ENCODE data around the gene CARD8. TPM values are rescaled to one million over a fixed set of nuclear protein-coding genes. Genes with fewer than 3 reads are reported as not detected.

The CARD8 gene
- total and polyA plus RNA-seq, 2 donors, result 29.0 to 81.3 TPM

DNA sequence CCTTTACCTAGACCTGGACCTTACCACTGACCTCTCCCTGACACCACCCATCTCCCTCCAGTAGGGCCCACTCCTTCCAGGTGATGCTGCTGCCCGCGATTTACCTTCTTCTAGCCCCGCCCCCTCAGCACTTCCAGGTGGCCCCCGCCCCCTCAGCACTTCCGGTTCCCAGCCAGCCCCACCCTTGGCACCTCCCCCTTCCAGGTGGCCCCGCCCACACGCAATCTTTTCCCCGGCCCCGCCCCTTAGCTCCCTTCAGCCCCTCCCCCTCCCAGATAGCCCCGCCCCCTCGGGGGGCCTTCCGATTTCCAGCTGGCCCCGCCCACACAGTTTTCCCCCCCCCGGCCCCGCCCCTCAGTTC is 86.2 kb downstream of the CARD8 start:
- peak; percentile 35 for DNase-seq (ENCODE audit: extremely low spot score)
- H3K4me3 ChIP-seq (ENCODE audit: low read depth, low read length), result peak overlapping the region; percentile 74
- WGBS, result 4% methylated on average over 15 of the region's 15 CpGs
- no peak overlapping the region for H3K27ac ChIP-seq (ENCODE audit: low read depth)
- H3K36me3 ChIP-seq (ENCODE audit: insufficient read depth), result no peaks in the 10 kb centered on the region
- no peaks in the 10 kb centered on the region for H3K4me1 ChIP-seq (ENCODE audit: insufficient read depth)

DNA sequence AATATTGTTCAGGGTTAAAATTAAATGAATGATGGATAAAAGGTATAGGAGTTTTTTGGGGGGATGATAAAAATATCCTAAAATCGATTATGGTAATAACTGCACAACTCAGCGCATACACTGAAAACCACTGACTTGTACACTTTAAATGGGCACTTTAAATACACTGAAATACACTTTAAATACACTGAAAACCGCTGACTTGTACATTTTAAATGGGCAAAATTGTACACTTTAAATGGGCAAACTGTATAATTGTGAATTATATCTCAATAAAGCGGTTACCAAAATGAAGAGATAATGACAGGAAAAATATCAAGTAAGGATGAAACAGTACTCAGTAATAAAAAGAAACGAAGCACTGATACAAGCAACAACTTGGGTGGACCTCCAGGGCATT is 87.0 kb downstream of the CARD8 start:
- 91% methylated on average over 5 of the region's 5 CpGs for WGBS
- H3K4me1 ChIP-seq (ENCODE audit: insufficient read depth), result no peaks in the 10 kb centered on the region
- no peak overlapping the region for H3K27ac ChIP-seq (ENCODE audit: low read depth)
- H3K36me3 ChIP-seq (ENCODE audit: insufficient read depth), result no peaks in the 10 kb centered on the region
- H3K4me3 ChIP-seq (ENCODE audit: low read depth, low read length), result no peak overlapping the region
- DNase-seq (ENCODE audit: extremely low spot score), result no peak

- no peak for DNase-seq (ENCODE audit: extremely low spot score)
- H3K27ac ChIP-seq (ENCODE audit: low read depth), result no peak overlapping the region
- 92% methylated on average over 12 of the region's 12 CpGs for WGBS
- peaks cover 2% of the 10 kb centered on the region for H3K36me3 ChIP-seq (ENCODE audit: insufficient read depth)
- H3K4me1 ChIP-seq (ENCODE audit: insufficient read depth), result no peaks in the 10 kb centered on the region
- H3K4me3 ChIP-seq (ENCODE audit: low read depth, low read length), result no peak overlapping the region
These were observed 97.4 kb downstream of the CARD8 start for GRCh38 chr19:48158210-48158790.

Other genes starting within 250 kb of the CARD8 start
- gene CABP5, start 211.8 kb downstream of the CARD8 start, total RNA-seq, result not detected
- gene CABP5, start 211.8 kb downstream of the CARD8 start, polyA plus RNA-seq, result not detected
- 10.5 TPM for gene PLA2G4C, start 145.1 kb downstream of the CARD8 start, total RNA-seq
- 13.5 TPM for gene PLA2G4C, start 145.1 kb downstream of the CARD8 start, polyA plus RNA-seq
- 21.6 TPM for gene LIG1, start 85.6 kb downstream of the CARD8 start, total RNA-seq
- gene LIG1, start 85.6 kb downstream of the CARD8 start, polyA plus RNA-seq, result 11.4 TPM
- gene ZSWIM9, start 85.2 kb downstream of the CARD8 start, total RNA-seq, result 1.6 TPM
- 10.6 TPM for gene ZSWIM9, start 85.2 kb downstream of the CARD8 start, polyA plus RNA-seq
- 6.6 TPM for gene ZNF114, start 14.2 kb upstream of the CARD8 start, total RNA-seq
- gene ZNF114, start 14.2 kb upstream of the CARD8 start, polyA plus RNA-seq, result 0.24 TPM
- gene EMP3, start 69.6 kb upstream of the CARD8 start, total RNA-seq, result 81.3 TPM
- 159 TPM for gene EMP3, start 69.6 kb upstream of the CARD8 start, polyA plus RNA-seq
- 4.3 TPM for gene TMEM143, start 108.0 kb upstream of the CARD8 start, total RNA-seq
- gene TMEM143, start 108.0 kb upstream of the CARD8 start, polyA plus RNA-seq, result 10.2 TPM
- gene SYNGR4, start 108.5 kb upstream of the CARD8 start, total RNA-seq, result not detected
- gene SYNGR4, start 108.5 kb upstream of the CARD8 start, polyA plus RNA-seq, result not detected
- 68.7 TPM for gene KDELR1, start 135.6 kb upstream of the CARD8 start, total RNA-seq
- gene KDELR1, start 135.6 kb upstream of the CARD8 start, polyA plus RNA-seq, result 144 TPM
- 1.9 TPM for gene GRIN2D, start 137.8 kb upstream of the CARD8 start, total RNA-seq
- gene GRIN2D, start 137.8 kb upstream of the CARD8 start, polyA plus RNA-seq, result 0.30 TPM
- gene GRWD1, start 190.1 kb upstream of the CARD8 start, total RNA-seq, result 13.6 TPM
- 22.2 TPM for gene GRWD1, start 190.1 kb upstream of the CARD8 start, polyA plus RNA-seq
- gene KCNJ14, start 199.7 kb upstream of the CARD8 start, total RNA-seq, result 0.42 TPM
- gene KCNJ14, start 199.7 kb upstream of the CARD8 start, polyA plus RNA-seq, result 0.33 TPM
- 30.6 TPM for gene CYTH2, start 213.5 kb upstream of the CARD8 start, total RNA-seq
- 51.9 TPM for gene CYTH2, start 213.5 kb upstream of the CARD8 start, polyA plus RNA-seq

Data from urinary bladder (tissue), 4 donors.